Measurements from ENCODE around the gene ERMP1.
A peak's percentile ranks its signal among the peaks of the same experiment; 100 is the strongest.
"Not testable (repeated sequence)": the region's sequence is repeated elsewhere in the genome, so short reads cannot be mapped to it uniquely, and the experiment has no call there.

Gene ERMP1

DNA sequence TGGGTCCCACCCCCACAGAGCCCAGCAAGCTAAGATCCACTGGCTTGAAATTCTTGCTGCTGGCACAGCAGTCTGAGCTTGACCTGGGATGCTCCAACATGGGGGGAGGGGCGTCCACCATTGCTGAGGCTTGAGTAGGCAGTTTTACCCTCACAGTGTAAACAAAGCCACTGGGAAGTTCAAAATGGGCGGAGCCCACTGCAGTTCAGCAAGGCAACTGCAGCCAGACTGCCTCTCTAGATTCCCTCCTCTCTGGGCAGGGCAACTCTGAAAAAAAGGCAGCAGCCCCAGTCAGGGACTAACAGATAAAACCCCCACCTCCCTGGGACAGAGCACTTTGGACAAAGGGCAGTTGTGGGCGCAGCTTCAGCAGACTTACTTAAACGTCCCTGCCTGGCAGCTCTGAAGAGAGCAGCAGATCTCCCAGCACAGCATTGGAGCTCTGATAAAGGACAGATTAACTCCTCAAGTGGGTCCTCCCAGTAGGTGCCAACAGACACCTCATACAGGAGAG is 53.2 kb downstream of the ERMP1 start:
- not testable (repeated sequence) for DNase-seq

DNA sequence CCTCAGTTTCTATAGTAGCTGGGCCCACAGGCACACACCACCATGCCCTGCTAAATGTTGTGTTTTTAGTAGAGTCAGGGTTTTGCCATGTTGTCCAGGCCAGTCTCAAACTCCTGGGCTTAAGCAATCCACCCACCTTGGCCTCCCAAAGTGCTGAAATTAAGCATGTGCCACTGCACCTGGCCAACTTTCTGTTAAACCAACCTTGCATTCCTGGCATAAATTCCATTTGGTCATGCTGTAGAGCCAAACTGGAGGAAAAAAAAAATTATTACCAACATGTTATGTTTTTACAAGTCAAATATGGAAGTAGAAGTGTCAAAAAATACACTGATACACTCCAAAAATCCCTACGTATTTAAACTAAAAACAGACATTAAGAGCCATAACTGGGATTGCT is 54.1 kb downstream of the ERMP1 start:
- no peak for DNase-seq

DNA sequence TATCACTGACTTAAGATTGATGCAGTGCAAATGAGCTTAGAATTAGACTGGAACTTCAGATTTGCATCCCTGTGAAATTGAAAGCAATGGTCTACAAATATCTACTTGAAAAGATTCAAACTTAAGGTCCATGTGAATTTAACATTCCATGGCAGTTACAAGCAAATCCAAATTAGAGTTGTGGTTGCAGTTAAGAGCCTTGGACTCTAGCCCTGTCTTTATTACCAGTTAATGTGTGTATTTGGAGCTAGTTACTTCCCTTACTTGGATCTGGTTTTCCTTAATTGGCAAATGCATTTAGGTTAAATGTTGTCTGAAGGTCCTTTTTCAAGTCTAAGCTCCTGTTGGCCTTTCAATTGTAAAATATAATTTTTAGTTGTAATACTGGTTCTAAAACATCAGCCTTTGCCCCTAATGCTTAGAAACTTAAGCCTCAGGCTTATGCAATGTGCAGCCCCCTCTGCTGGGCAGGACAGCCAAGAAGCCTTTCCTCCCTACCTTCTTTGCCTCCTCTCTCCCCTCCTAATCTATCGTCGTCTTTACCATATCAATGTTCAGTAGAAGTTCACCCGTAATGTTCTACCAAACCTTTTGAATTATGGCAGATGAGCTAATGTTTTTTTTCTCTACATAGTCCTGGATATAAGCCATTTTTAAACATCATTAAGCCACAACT is 59.5 kb downstream of the ERMP1 start:
- no peak for DNase-seq

DNA sequence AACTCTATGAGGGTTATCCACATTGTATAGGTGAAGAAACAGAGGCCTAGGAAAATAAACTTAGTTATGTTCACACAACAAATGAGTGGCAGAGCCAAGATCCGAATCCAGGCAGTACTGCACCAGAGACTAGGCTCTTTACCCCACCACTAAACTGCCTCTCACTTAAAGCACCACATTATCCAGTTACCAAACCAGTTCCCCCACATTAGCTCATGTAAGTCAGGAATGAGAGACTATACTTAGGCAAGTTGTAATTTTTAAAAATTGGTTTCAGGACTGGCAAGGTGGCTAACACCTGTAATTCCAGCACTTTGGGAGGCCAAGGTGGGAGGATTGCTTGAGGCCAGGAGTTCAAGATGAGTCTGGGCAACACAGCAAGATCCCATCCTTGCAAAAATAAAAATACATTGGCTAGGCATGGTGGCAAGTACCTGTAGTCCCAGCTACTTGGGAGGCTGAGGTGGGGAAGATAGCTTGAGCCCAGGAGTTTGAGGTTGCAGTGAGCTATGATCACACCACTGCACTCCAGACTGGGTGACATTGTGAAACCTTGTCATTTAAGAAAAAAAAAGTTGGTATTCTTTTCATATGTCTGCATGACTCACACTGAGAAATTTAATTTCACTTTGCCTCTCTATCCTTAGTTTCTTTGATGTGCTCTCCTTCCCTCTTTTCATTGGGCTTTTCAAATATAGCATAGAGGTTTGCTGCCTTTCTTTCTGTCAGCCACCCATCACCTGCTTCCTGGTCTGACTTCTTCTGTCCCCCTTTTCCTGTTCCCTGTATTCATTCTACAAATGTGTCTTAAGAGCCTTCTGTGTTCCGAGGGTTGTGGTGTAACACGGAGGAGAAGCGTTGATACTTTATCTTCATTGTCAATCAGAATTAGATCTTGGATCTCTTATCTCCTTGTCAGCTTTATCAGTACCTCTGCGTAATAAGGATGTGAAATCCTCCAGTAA is 64.7 kb downstream of the ERMP1 start:
- DNase-seq, result no peak

DNA sequence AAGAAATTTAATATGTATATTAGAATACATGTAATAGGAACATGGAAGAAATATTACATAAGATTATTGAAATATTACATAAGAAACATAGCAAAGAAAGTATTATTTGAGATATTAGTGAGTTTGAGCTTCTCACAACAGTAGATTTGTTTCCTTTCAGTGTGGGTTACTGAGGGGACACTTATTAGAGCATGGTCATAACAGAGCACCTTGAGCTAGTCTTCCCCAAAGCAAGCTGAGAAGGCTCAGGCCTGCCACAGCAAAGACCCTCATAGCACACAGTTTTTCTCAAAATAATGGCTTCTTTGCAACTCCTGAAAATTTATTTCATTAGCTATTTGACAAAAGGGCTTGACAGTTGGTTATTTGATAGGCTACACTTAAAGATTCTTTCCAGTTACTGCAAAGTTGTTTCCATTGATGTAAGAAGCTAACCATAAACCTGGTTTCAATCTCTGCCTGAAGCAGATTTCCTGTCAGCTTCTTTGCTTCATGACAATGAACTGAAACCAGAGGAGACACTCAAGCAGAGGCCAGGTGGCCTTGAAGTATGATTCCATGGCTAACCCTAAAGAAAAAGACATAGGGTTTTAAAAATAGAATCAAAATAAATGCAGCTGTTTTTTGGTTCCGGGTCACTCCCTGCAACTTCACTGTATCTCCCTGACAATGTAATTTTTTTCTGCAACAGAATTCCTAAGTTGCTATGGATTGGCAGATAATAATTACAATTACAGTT is 68.6 kb downstream of the ERMP1 start:
- DNase-seq, result peak in 1 of 2 experiments; percentile 11

DNA sequence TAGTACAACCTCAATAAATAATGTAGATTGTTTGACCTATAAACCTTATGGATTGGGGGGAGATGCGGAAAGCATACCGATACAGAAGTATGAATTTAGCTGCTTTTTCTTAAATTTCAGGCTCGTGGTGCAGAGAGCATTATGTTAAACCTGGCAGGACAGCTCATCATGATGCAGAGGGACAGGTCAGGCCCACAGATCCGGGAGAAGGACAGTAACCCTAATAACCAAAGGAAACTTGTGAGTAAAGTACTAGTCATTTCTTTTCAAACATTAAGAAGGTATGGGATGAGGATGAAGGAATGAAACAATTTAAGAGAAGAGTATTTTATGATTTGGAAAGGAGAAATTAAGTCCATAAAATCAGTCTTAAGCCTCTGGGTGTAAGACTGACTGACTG is 70.5 kb downstream of the ERMP1 start:
- no peak for DNase-seq

DNA sequence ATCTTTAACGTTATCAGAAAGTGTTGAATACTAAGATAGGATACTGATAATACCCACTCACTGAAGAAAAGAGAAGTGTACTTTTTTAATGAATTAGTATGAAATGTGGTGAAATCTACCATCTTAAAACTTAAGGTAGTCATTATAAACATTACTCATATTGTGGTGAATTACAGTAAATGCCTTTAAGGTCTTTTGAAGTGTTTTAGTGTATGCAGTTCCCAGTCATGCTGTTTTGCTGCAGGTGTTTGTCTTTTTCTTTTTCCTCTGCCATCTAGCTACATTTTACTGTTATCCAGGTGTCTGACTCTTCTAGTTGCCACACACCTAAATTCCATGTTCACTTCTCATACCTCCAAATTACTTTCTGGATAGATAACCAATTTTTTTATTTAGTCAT is 72.6 kb downstream of the ERMP1 start:
- no peak for DNase-seq

DNA sequence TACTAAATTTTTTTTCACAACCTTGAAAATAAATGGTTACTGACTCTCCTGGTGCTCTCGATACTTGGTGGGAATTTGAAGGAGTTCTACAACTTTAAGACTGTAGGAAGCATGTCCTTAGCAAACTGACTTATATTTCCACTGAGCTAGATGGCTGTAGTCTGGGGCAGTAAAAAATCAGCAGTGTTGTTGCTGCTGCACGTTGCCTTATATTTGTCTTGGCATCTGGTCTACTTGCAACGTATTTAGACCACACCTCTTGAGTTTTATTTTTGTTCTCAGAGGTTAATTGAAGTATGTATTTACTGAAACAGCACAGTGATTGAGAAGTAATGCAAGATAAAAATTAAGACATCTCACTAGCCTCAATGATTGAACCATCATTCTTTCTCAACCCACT is 76.3 kb downstream of the ERMP1 start:
- no peak for DNase-seq

DNA sequence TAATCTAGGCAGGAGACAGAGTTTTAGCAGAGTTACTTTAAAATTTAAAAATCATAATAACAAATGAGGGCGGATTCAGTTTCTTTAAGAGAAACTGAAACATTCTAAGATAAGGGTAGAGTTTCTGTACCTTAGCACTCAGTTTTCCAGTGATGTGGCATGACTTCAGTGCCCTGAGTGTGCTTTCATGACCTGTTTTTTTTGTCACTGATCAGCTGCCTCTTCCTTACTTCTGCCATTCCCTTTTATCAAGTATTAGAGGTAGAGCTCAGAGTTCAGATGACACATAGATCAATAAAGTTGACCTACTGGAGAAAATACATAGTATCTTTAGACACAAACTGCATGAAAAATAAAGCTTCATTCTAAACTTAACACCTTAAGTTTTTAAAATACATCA is 82.3 kb downstream of the ERMP1 start:
- no peak for DNase-seq

DNA sequence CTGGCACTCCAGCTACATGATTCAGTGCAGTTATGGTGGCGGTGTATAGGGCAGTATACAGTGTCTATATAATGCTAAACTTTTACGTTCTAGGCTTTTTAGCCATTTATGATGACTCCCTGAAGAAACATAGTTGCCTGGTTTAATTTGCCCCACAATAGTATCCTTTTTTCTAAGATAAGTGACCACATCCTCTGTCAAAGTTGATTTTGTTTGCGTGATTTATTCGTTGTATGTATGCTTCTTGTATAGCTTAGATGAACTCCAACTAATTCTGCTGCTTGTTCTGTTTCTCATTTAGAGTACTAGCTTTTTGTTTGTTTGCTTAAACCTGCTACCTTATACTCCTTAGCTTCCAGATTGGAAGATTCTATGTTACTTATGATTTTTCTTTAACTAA is 83.6 kb downstream of the ERMP1 start:
- no peak for DNase-seq

DNA sequence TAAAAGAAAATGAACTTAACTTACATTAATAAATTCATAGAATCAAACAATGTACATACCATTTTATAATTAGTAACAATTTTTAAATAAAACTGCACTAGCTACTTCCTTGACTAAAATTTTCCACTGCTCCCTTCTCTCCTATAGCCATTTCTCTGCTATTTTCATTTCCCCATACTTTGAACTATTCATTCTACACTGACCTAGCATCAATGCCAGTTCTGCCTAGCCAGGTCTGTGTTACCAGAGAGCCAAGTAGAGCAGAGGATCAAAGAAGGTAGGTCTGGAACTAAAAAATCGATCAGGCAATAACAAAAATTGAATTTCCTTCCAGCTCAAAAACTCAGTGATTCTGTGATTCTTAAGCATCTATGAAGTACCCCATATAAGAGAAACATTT is 84.5 kb downstream of the ERMP1 start:
- DNase-seq, result no peak

DNA sequence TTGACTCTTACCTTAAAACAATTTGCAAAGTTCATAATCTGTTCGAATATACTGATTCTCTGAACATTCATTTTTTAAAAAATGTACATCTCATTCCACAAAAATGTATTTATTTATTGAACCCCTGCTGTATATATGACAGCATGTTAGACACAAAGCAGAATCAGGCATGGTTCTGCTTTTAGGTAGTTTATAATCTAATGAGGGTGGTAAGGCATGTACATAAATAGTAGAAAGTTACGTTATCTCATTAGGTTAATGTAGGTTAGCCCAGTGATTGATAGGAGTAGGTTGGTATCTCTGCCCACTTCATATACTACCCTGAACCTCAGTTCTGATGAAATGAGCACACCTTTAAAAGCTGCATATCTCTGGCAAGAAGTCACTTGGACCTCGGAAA is 89.8 kb downstream of the ERMP1 start:
- DNase-seq, result no peak

DNA sequence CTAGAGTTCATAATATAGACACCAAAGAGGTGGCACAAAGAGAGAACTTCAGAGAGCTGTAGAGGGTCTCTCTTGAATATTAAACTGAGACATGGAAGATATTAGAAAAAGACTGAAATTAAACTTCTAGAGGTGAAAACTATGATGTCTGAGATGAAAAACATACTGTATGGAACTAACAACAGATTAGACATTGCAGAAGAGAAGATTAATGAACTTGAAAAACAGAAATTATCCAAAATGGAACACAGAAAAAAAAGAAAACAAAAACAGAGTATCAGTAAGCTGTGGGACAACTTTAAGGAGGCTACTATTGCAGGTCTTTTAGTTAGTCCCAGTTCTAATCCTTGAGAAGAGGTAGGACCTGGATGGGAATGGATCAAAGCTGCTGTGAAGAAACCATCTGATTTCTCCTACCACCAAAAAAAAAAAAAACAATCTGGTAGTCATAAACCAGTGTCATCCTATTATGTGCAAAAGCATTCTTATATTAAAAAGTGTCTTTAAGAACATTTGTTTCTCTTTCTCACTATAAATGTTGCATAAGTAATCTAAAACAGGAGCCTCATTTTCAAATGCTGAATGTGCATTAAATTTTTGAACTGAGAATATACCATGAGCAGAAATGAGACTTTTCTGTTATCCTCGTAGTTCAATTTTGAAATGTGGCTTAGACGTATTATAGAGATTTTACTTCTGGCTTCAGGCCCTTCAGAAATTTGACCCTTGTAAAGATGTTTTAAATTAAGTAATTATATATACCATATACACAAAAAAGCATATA is 96.2 kb downstream of the ERMP1 start:
- DNase-seq, result no peak

DNA sequence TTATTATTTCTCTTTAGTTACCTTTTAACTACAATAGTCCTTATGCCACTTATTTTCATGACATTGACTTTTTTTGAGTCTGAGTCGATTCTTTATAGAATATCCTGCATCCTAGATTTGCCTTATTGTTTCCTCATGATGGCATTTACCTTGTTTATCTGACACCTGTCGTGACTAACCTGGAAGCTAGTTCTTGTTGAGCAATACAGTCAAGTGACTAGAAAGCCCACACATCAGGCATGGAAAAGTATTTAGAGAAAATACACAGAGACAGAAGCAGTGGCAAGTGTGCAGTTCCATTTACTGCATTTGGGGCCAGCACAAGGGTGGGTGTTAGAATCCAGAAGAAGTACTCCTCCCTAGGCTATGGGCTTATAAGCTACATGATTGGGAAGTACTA is 97.8 kb downstream of the ERMP1 start:
- no peak for DNase-seq
